WTC11 (cell line): ENCODE results near the gene DNAH1. TPM values are rescaled to one million over a fixed set of nuclear protein-coding genes. Genes with fewer than 3 reads are reported as not detected.

ENCODE experiments used
- ATAC-seq: fragments of 200-7000 bp; cut with Tn5 transposase; 2 replicates; pipeline ENCODE4 v1.10.0; 2021; ENCODE audit warnings: mild to moderate bottlenecking, moderate library complexity
- CTCF ChIA-PET: fragments of 300-600 bp; sonication (Branson Sonifier 250); formaldehyde crosslinking; loops from one replicate; lab custom pipeline; 2021; ENCODE audit warnings: antibody characterized with exemption; lab: Charles Lee
- POLR2A ChIA-PET: fragments of 350-600 bp; sonication (Branson Sonifier 250); formaldehyde crosslinking; loops from one replicate; lab custom pipeline; 2021; ENCODE audit warnings: antibody characterized with exemption; lab: Charles Lee
- DNase-seq: peaks from one replicate; pipeline ENCODE4 v3.0.0; 2021; ENCODE audit warnings: low spot score
- H3K27ac Mint-ChIP-seq: 2 replicates; pipeline ENCODE4 v1.8.0; 2021; ENCODE audit warnings: mixed read lengths
- H3K27me3 Mint-ChIP-seq: 2 replicates; pipeline ENCODE4 v1.8.0; 2021; ENCODE audit warnings: low read depth, mild to moderate bottlenecking, moderate library complexity, mixed read lengths
- H3K36me3 Mint-ChIP-seq: 2 replicates; pipeline ENCODE4 v1.8.0; 2021; ENCODE audit warnings: mixed read lengths
- H3K4me1 Mint-ChIP-seq: 2 replicates; pipeline ENCODE4 v1.8.0; 2022; ENCODE audit warnings: mixed read lengths
- H3K4me3 Mint-ChIP-seq: 2 replicates; pipeline ENCODE4 v1.8.0; 2021; ENCODE audit warnings: mild to moderate bottlenecking, moderate library complexity, mixed read lengths
- H3K9me3 Mint-ChIP-seq: 2 replicates; pipeline ENCODE4 v1.8.0; 2021; ENCODE audit warnings: mixed read lengths
- AFF4 ChIP-seq: sonication (generic); formaldehyde crosslinking; IDR thresholded peaks from 2 replicates; pipeline ENCODE4 v1.8.1; 2023; ENCODE audit warnings: mild to moderate bottlenecking, missing genetic modification reagents, borderline replicate concordance
- AR ChIP-seq: fragments of 250-450 bp; sonication (Bioruptor Pico); IDR thresholded peaks from 2 replicates; pipeline ENCODE4 v1.9.0; 2021; ENCODE audit warnings: mild to moderate bottlenecking
- FOXJ3 ChIP-seq: sonication (generic); formaldehyde crosslinking; IDR thresholded peaks from 2 replicates; pipeline ENCODE4 v1.9.0; 2021; ENCODE audit warnings: missing genetic modification reagents, mild to moderate bottlenecking, borderline replicate concordance
- GRHL2 ChIP-seq: fragments of 250-450 bp; sonication (Bioruptor Pico); IDR thresholded peaks from 2 replicates; pipeline ENCODE4 v1.8.0; 2022; ENCODE audit warnings: mild to moderate bottlenecking, moderate library complexity; ENCODE audit not compliant: insufficient replicate concordance, severe bottlenecking
- HMGXB4 ChIP-seq: sonication (generic); formaldehyde crosslinking; IDR thresholded peaks from 2 replicates; pipeline ENCODE4 v1.8.1; 2023; ENCODE audit warnings: mild to moderate bottlenecking, moderate library complexity, missing genetic modification reagents
- KAT7 ChIP-seq: sonication (generic); formaldehyde crosslinking; IDR thresholded peaks from 2 replicates; pipeline ENCODE4 v1.8.1; 2023; ENCODE audit warnings: missing genetic modification reagents, mild to moderate bottlenecking, borderline replicate concordance
- MAX ChIP-seq: sonication (generic); formaldehyde crosslinking; IDR thresholded peaks from 2 replicates; pipeline ENCODE4 v1.8.0; 2022; ENCODE audit warnings: mild to moderate bottlenecking, missing genetic modification reagents
- NR3C1 ChIP-seq: sonication (generic); formaldehyde crosslinking; conservative IDR thresholded peaks from 2 replicates; pipeline ENCODE4 v1.8.1; 2023; ENCODE audit warnings: low read depth, mild to moderate bottlenecking, missing genetic modification reagents
- PRRX2 ChIP-seq: fragments of 250-450 bp; sonication (Bioruptor Pico); IDR thresholded peaks from 2 replicates; pipeline ENCODE4 v1.8.0; 2021; ENCODE audit warnings: mild to moderate bottlenecking
- RORB ChIP-seq: fragments of 250-450 bp; sonication (Bioruptor Pico); IDR thresholded peaks from 2 replicates; pipeline ENCODE4 v1.9.0; 2021; ENCODE audit warnings: mild to moderate bottlenecking
- SMAD3 ChIP-seq: sonication (generic); formaldehyde crosslinking; IDR thresholded peaks from 2 replicates; pipeline ENCODE4 v1.8.0; 2022; ENCODE audit warnings: missing genetic modification reagents, mild to moderate bottlenecking, borderline replicate concordance
- ZNF281 ChIP-seq: sonication (generic); formaldehyde crosslinking; IDR thresholded peaks from 2 replicates; pipeline ENCODE4 v1.8.0; 2023; ENCODE audit warnings: mild to moderate bottlenecking, missing genetic modification reagents
- ZNF532 ChIP-seq: fragments of 250-450 bp; sonication (Bioruptor Pico); IDR thresholded peaks from 2 replicates; pipeline ENCODE4 v1.9.0; 2021; ENCODE audit warnings: mild to moderate bottlenecking, borderline replicate concordance
- total RNA-seq: library from RNA; stranded (reverse); gene quantifications from 3 replicates; pipeline ENCODE4 v1.2.3, GENCODE V29; 2021
- TF ChIP-seq, protein P1 (sequence below): sonication (generic); formaldehyde crosslinking; IDR thresholded peaks from 2 replicates; pipeline ENCODE4 v1.8.1; 2023; ENCODE audit warnings: mild to moderate bottlenecking, missing genetic modification reagents, moderate library complexity

The DNAH1 gene
- total RNA-seq, 1 experiment from 2014 or later = 1.5 TPM

DNA sequence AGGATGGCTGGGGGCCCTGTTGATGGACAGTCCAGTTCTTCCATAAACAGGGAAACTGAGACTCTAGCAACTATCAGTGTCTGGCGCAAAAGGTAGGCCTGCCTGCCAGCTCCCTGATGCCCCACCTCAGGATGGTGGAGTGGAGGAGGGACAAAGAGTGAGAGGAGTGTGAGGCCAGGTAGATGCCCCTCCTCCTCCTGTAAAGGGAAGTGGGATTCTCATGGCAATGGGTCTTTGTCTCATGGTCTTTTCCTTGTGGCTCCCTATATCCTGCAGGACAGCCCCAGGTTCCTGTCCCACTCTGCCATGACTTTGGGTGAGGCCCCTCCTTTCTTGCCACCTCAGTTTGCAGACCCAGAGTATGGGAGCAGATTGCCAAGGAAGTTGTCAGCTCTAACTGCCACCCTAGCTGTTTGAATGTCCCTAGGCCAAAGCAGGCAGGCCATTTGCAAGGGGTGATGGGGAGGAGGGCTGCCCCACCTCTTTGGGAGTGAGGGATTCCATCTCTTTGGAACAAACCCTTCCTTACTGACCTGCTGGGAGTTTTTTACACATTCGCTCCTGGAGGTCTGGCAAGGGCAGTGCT lies 2.8 kb upstream of the DNAH1 start (continued):
- TF ChIP-seq MAX = no peak
- TF ChIP-seq PRRX2 (CRISPR knock-in tag) = no peak
- no peak for TF ChIP-seq ZNF532 (CRISPR knock-in tag)
- TF ChIP-seq SMAD3 = no peak
- no peak for TF ChIP-seq RORB (CRISPR knock-in tag)
- TF ChIP-seq AFF4 = no peak
- TF ChIP-seq ZNF281 (CRISPR knock-in tag) = no peak
- no peak for TF ChIP-seq AR (CRISPR knock-in tag)

DNA sequence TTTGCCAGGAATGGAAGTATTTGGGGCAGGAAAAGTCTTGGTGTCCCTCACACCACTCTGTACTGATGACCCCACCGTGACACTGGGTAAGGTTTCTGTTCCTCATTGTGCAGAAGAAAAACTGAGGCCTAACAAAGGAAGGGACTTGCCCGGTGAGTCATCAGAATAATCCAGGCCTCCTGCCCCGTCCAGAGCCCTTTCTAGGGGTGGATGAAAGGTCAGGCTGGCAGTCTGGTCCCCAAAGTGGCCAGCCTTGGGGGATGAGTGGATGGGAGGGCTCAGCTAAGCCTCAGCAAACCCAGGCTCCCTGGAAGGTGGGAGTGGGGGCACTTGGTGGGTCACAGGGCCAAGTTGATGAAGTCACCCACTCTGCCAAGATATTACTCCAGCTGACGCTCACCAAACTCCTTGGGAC lies 2.3 kb upstream of the DNAH1 start:
- no peak overlapping the region for H3K27ac Mint-ChIP-seq
- no peaks in the 10 kb centered on the region for H3K9me3 Mint-ChIP-seq
- H3K4me1 Mint-ChIP-seq = peaks cover 6% of the 10 kb centered on the region; the same call in 1 of the 2 replicates
- ChIA-PET POLR2A (interaction anchor here (0.6 kb wide), 1 partner anchor 78 kb away, joined by 7 read pairs; no protein-coding TSS in a partner anchor), CTCF (no interaction called here)
- no peak for DNase-seq
- H3K4me3 Mint-ChIP-seq = no peak overlapping the region
- no peaks in the 10 kb centered on the region for H3K36me3 Mint-ChIP-seq
- ATAC-seq = no peak
- peaks cover 17% of the 10 kb centered on the region for H3K27me3 Mint-ChIP-seq
- TF ChIP-seq, protein P1, sequence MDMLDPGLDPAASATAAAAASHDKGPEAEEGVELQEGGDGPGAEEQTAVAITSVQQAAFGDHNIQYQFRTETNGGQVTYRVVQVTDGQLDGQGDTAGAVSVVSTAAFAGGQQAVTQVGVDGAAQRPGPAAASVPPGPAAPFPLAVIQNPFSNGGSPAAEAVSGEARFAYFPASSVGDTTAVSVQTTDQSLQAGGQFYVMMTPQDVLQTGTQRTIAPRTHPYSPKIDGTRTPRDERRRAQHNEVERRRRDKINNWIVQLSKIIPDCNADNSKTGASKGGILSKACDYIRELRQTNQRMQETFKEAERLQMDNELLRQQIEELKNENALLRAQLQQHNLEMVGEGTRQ (CRISPR knock-in tag) = no peak
- no peak for TF ChIP-seq FOXJ3
- no peak for TF ChIP-seq NR3C1 (CRISPR knock-in tag)
- TF ChIP-seq AFF4 = no peak
- no peak for TF ChIP-seq KAT7
- no peak for TF ChIP-seq GRHL2 (CRISPR knock-in tag)
- no peak for TF ChIP-seq HMGXB4 (CRISPR knock-in tag)
